ENCODE results near the gene LRRC15.

GRCh38 chr3:194384156-194384555 lies 14.6 kb upstream of the LRRC15 start:
- no peak for TF ChIP-seq CTCF (IDR thresholded peaks at IDR 0.05; ENCODE audit: extremely low read depth in 1 of 2, insufficient read depth in 1 of 2, low read depth in 1 of 2, low read length in 2 of 2)
- TF ChIP-seq MAX (IDR thresholded peaks at IDR 0.05; ENCODE audit: insufficient read depth, insufficient read length) = no peak
- TF ChIP-seq POLR2A (IDR thresholded peaks at IDR 0.05; ENCODE audit: low read depth, low read length) = no peak
- no peak for TF ChIP-seq POLR2AphosphoS5 (IDR thresholded peaks at IDR 0.05; ENCODE audit: insufficient read depth, low read depth, low read length)
- TF ChIP-seq EZH2 (IDR thresholded peaks at IDR 0.05; ENCODE audit: borderline replicate concordance, low read depth, low read length, severe bottlenecking) = no peak
- TF ChIP-seq FOS (IDR thresholded peaks at IDR 0.05; ENCODE audit: borderline replicate concordance, insufficient read depth, low read length) = no peak
